ENCODE data around the gene SELENOF.

Gene SELENOF

GRCh38 chr1:86865973-86866637, 47.8 kb downstream of the SELENOF start:
- no peak overlapping the region for H3K4me3 ChIP-seq

GRCh38 chr1:86862920-86863319, 51.0 kb downstream of the SELENOF start:
- Histone ChIP-seq H3K4me3 (no peak overlapping the region), H3K27ac (no peak overlapping the region)

More at GRCh38 chr1:86865973-86866637, 47.8 kb downstream of the SELENOF start:
- no peak overlapping the region for H3K27ac ChIP-seq

- peak overlapping the region in 4 of 21 experiments; percentile 6 to 12 (median 10) for H3K27ac ChIP-seq
- H3K4me3 ChIP-seq, result no peak overlapping the region
These were observed 52.5 kb downstream of the SELENOF start for GRCh38 chr1:86861424-86861823.

GRCh38 chr1:86860424-86860823, 53.5 kb downstream of the SELENOF start:
- no peak overlapping the region for H3K27ac ChIP-seq
- no peak overlapping the region for H3K4me3 ChIP-seq

- H3K4me3 ChIP-seq, result no peak overlapping the region
- no peak overlapping the region for H3K27ac ChIP-seq
These were observed 53.9 kb downstream of the SELENOF start for GRCh38 chr1:86860020-86860419.

GRCh38 chr1:86858524-86859261, 55.2 kb downstream of the SELENOF start:
- Histone ChIP-seq H3K27ac (no peak overlapping the region), H3K4me3 (no peak overlapping the region)

- H3K4me3 ChIP-seq, result no peak overlapping the region
- no peak overlapping the region for H3K27ac ChIP-seq
These were observed 57.7 kb downstream of the SELENOF start for GRCh38 chr1:86856196-86856595.

- H3K4me3 ChIP-seq, result no peak overlapping the region
- H3K27ac ChIP-seq, result no peak overlapping the region
These were observed 59.6 kb downstream of the SELENOF start for GRCh38 chr1:86854352-86854751.

GRCh38 chr1:86852782-86853408, 61.0 kb downstream of the SELENOF start:
- no peak overlapping the region for H3K27ac ChIP-seq
- no peak overlapping the region for H3K4me3 ChIP-seq

GRCh38 chr1:86852289-86852688, 61.6 kb downstream of the SELENOF start:
- Histone ChIP-seq H3K4me3 (no peak overlapping the region), H3K27ac (no peak overlapping the region)

GRCh38 chr1:86849756-86850155, 64.2 kb downstream of the SELENOF start:
- Histone ChIP-seq H3K27ac (no peak overlapping the region), H3K4me3 (no peak overlapping the region)

- H3K27ac ChIP-seq, result peak overlapping the region in 2 of 21 experiments; percentile 6 to 31
- no peak overlapping the region for H3K4me3 ChIP-seq
These were observed 65.3 kb downstream of the SELENOF start for GRCh38 chr1:86848654-86849053.

- peak overlapping the region in 2 of 21 experiments; percentile 20 to 29 for H3K27ac ChIP-seq
- no peak overlapping the region for H3K4me3 ChIP-seq
These were observed 67.7 kb downstream of the SELENOF start for GRCh38 chr1:86846164-86846647.

- peak overlapping the region in 3 of 21 experiments; percentile 20 to 55 (median 48) for H3K27ac ChIP-seq
- H3K4me3 ChIP-seq, result no peak overlapping the region
These were observed 68.4 kb downstream of the SELENOF start for GRCh38 chr1:86845514-86845913.

- Histone ChIP-seq H3K4me3 (no peak overlapping the region), H3K27ac (peak overlapping the region in 3 of 21 experiments; percentile 18 to 27 (median 21))
These were observed 72.8 kb downstream of the SELENOF start for GRCh38 chr1:86841116-86841515.

GRCh38 chr1:86833461-86834215, 80.3 kb downstream of the SELENOF start:
- no peak overlapping the region for H3K4me3 ChIP-seq
- no peak overlapping the region for H3K27ac ChIP-seq

GRCh38 chr1:86832433-86832832, 81.5 kb downstream of the SELENOF start:
- H3K27ac ChIP-seq, result no peak overlapping the region

GRCh38 chr1:86829321-86829720, 84.6 kb downstream of the SELENOF start:
- H3K27ac ChIP-seq, result no peak overlapping the region
- no peak overlapping the region for H3K4me3 ChIP-seq

More at GRCh38 chr1:86832433-86832832, 81.5 kb downstream of the SELENOF start:
- no peak overlapping the region for H3K4me3 ChIP-seq

GRCh38 chr1:86828024-86828423, 85.9 kb downstream of the SELENOF start:
- Histone ChIP-seq H3K4me3 (no peak overlapping the region), H3K27ac (no peak overlapping the region)

- Histone ChIP-seq H3K4me3 (no peak overlapping the region), H3K27ac (no peak overlapping the region)
These were observed 87.1 kb downstream of the SELENOF start for GRCh38 chr1:86826856-86827255.
